22Rv1 (cell line): ENCODE data around the gene SPEF2.
A peak's percentile ranks its signal among the peaks of the same experiment; 100 is the strongest.

Source experiments
- H3K27ac ChIP-seq: fragments of 450-650 bp; 2 replicates; pipeline ENCODE4 v1.5.1; 2017
- CTCF ChIP-seq: fragments of 450-650 bp; IDR thresholded peaks from 2 replicates; pipeline ENCODE4 v1.5.1; 2017; ENCODE audit warnings: mild to moderate bottlenecking
- ZFX ChIP-seq: fragments of 450-650 bp; IDR thresholded peaks from 2 replicates; pipeline ENCODE4 v1.6.1; 2017; ENCODE audit warnings: antibody characterized with exemption, borderline replicate concordance

Gene SPEF2

GRCh38 chr5:35608881-35609779 is 8.5 kb upstream of the SPEF2 start:
- H3K27ac ChIP-seq: no peak overlapping the region
- no peak for TF ChIP-seq ZFX
- no peak for TF ChIP-seq CTCF

DNA sequence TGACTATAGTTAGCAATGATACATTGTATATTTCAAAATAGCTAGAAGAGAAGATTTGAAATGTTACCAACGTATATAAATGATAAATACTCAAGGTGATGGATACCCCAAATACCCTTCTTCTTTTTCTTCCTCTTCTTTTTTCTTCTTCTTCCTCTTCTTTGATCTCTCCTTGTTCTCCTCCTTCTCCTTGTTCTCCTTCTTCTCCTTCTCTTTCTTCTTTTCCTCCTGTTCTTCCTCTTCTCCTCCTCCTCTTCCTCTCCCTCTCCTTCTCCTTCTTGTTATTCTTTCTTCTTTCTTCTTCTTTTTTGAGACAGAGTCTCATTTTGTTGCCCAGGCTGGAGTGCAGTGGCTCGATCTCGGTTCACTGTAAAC is 616 bp upstream of the SPEF2 start:
- 0 out of 2 replicates have a peak overlapping the region, but pooled peaks have one; percentile 35 for H3K27ac ChIP-seq
- no peak for TF ChIP-seq CTCF
- TF ChIP-seq ZFX: no peak

DNA sequence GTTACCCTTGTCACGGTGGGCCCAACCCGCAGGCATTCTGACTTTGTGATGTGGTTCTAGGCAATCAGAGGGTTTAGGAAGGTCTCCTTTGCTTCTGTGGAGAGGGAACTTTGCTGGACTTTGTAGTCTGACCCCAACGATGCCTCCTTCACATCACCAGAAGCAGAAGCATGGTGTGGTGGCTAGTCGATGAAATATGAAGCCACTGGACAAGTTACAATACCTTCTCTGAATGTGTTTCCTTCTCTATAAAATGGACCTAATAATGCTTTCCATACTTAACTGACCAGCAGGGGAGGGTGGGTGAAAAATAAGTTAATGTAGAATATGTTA is 607 bp downstream of the SPEF2 start:
- TF ChIP-seq CTCF (no peak), ZFX (no peak)
- no peak overlapping the region for H3K27ac ChIP-seq

- no peak for TF ChIP-seq CTCF
- TF ChIP-seq ZFX: no peak
- no peak overlapping the region for H3K27ac ChIP-seq
Observed at GRCh38 chr5:35618781-35619180, 1.1 kb downstream of the SPEF2 start.

- H3K27ac ChIP-seq: no peak overlapping the region
- TF ChIP-seq ZFX (no peak), CTCF (no peak)
Observed at GRCh38 chr5:35622974-35623373, 5.3 kb downstream of the SPEF2 start.

GRCh38 chr5:35623991-35624390 is 6.3 kb downstream of the SPEF2 start:
- TF ChIP-seq ZFX (no peak), CTCF (no peak)

DNA sequence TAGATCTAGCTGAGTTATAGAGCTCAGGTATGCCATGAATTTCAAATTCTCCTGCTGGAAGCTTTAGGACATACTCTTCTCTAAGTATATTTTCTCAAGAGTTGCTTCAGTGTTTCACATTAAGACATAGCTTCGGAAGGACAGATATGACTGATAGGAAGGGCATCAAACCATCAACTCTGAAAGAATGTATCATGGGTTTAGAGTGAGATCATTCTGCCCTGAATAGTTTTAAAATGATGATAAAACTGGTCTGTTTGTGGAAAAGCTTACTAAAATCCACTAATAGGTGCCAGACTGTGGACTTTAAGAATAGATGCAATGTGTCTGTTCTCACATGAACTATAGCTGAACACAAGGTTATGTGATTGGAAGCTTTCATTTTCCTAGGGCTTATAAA is 8.4 kb downstream of the SPEF2 start:
- no peak for TF ChIP-seq ZFX
- TF ChIP-seq CTCF: no peak
- H3K27ac ChIP-seq: no peak overlapping the region

More at GRCh38 chr5:35623991-35624390, 6.3 kb downstream of the SPEF2 start:
- no peak overlapping the region for H3K27ac ChIP-seq
